H1 (cell line): ENCODE results near the gene MSI2. TPM values are rescaled to one million over a fixed set of nuclear protein-coding genes. Genes with fewer than 3 reads are reported as not detected.
A peak's percentile ranks its signal among the peaks of the same experiment; 100 is the strongest.

Source experiments
- CTCF ChIA-PET: fragments of 300-600 bp; sonication (Branson Sonifier 250); formaldehyde crosslinking; loops from one replicate; lab custom pipeline; 2021; ENCODE audit not compliant: partially characterized antibody; lab: Charles Lee
- POLR2A ChIA-PET: fragments of 300-600 bp; sonication (Branson Sonifier 250); formaldehyde crosslinking; loops from one replicate; lab custom pipeline; 2021; ENCODE audit warnings: inconsistent platforms; ENCODE audit not compliant: partially characterized antibody; lab: Charles Lee
- DNase-seq, 2 experiments: peaks; one replicate each; pipeline versions ENCODE4 v3.0.0 to v3.0.0-alpha.2; 2010 to 2022; ENCODE audit warnings: low spot score in 2 of 2, low read depth in 1 of 2, mixed read lengths in 1 of 2
- FAIRE-seq: peaks from 2 replicates; lab custom pipeline; 2011; peaks lifted over from hg19 to GRCh38; lab: Jason Lieb, UNC
- H2AFZ ChIP-seq: 2 replicates; pipeline ENCODE4 v1.8.1; 2012; ENCODE audit warnings: low read length, inconsistent platforms
- H2AK5ac ChIP-seq: 2 replicates; pipeline ENCODE4 v1.6.1; 2013; ENCODE audit warnings: low read depth, low read length
- H2BK120ac ChIP-seq: replicated peaks from 2 replicates; pipeline ENCODE3; 2013; ENCODE audit warnings: low read depth, low read length, inconsistent platforms
- H2BK12ac ChIP-seq: 2 replicates; pipeline ENCODE4 v1.6.1; 2013; ENCODE audit warnings: low read depth, low read length
- H2BK15ac ChIP-seq: 2 replicates; pipeline ENCODE4 v1.6.1; 2013; ENCODE audit warnings: low read length
- H2BK20ac ChIP-seq: 2 replicates; pipeline ENCODE4 v1.6.1; 2013; ENCODE audit warnings: low read length
- H2BK5ac ChIP-seq: 2 replicates; pipeline ENCODE4 v1.6.1; 2013; ENCODE audit warnings: low read depth, low read length
- H3K14ac ChIP-seq: 2 replicates; pipeline ENCODE4 v1.6.1; 2013; ENCODE audit warnings: inconsistent platforms; ENCODE audit not compliant: insufficient read length
- H3K18ac ChIP-seq: 2 replicates; pipeline ENCODE4 v1.6.1; 2013; ENCODE audit warnings: low read length; ENCODE audit errors: extremely low read depth
- H3K23ac ChIP-seq: 2 replicates; pipeline ENCODE4 v1.6.1; 2013; ENCODE audit warnings: inconsistent platforms; ENCODE audit not compliant: insufficient read length
- H3K23me2 ChIP-seq: 2 replicates; pipeline ENCODE4 v1.6.1; 2013; ENCODE audit warnings: low read depth, low read length
- H3K27ac ChIP-seq: 2 replicates; pipeline ENCODE4 v1.6.1; 2011; ENCODE audit warnings: low read depth, low read length, inconsistent platforms
- H3K27me3 ChIP-seq, 4 experiments: replicated peaks in 1 of 4; 1 replicate in 1 of 4; 2 replicates in 3 of 4; pipeline versions ENCODE4 v1.6.1 to v1.8.1; 2011 to 2013; ENCODE audit warnings: low read length in 3 of 4, mild to moderate bottlenecking in 3 of 4, inconsistent platforms in 2 of 4, mixed read lengths in 2 of 4, moderate library complexity in 1 of 4; ENCODE audit not compliant: control insufficient read depth in 3 of 4, insufficient read depth in 3 of 4; ENCODE audit errors: extremely low read depth in 1 of 4
- H3K36me3 ChIP-seq, 4 experiments: 2 replicates each; pipeline versions ENCODE4 v1.6.1 to v1.8.1; 2011 to 2013; ENCODE audit warnings: mild to moderate bottlenecking in 4 of 4, low read length in 3 of 4, moderate library complexity in 2 of 4, control low read depth in 1 of 4, inconsistent platforms in 1 of 4; ENCODE audit not compliant: insufficient read depth in 4 of 4, control insufficient read depth in 2 of 4
- H3K4ac ChIP-seq: replicated peaks from 2 replicates; pipeline ENCODE3; 2013; ENCODE audit warnings: low read length, low read depth, mixed read lengths, inconsistent platforms; ENCODE audit not compliant: insufficient read length
- H3K4me1 ChIP-seq, 4 experiments: replicated peaks in 1 of 4; 1 replicate in 1 of 4; 2 replicates in 3 of 4; pipeline versions ENCODE4 v1.6.1 to v1.8.1; 2011 to 2013; ENCODE audit warnings: low read length in 3 of 4, inconsistent platforms in 2 of 4, mixed read lengths in 1 of 4; ENCODE audit not compliant: insufficient read depth in 4 of 4, control insufficient read depth in 3 of 4
- H3K4me2 ChIP-seq, 2 experiments: 2 replicates each; pipeline versions ENCODE4 v1.6.1 to v1.8.1; 2011 to 2013; ENCODE audit warnings: low read depth in 2 of 2, low read length in 2 of 2, control low read depth in 1 of 2, inconsistent platforms in 1 of 2, mild to moderate bottlenecking in 1 of 2; ENCODE audit not compliant: insufficient read depth in 1 of 2
- H3K4me3 ChIP-seq, 4 experiments: fragments of 200-600, 300-600 bp in 1 of 4; sonication (generic), shearing (Covaris generic), sonication (Bioruptor Twin) in 1 of 4; 2 replicates each; pipeline versions ENCODE4 v1.5.1 to v1.8.1; 2011 to 2016; ENCODE audit warnings: low read length in 4 of 4, low read depth in 3 of 4, control low read depth in 2 of 4, inconsistent platforms in 2 of 4, mild to moderate bottlenecking in 2 of 4, mixed read lengths in 1 of 4, moderate library complexity in 1 of 4; ENCODE audit not compliant: insufficient read depth in 2 of 4; ENCODE audit errors: extremely low read depth in 1 of 4
- H3K56ac ChIP-seq: replicated peaks from 2 replicates; pipeline ENCODE3; 2013; ENCODE audit warnings: low read depth, mild to moderate bottlenecking, mixed read lengths, low read length, inconsistent platforms; ENCODE audit not compliant: insufficient read length
- H3K79me1 ChIP-seq: 2 replicates; pipeline ENCODE4 v1.6.1; 2013; ENCODE audit warnings: low read depth, low read length, control low read depth
- H3K79me2 ChIP-seq, 2 experiments: 2 replicates each; pipeline versions ENCODE4 v1.6.1 to v1.8.1; 2012 to 2013; ENCODE audit warnings: low read length in 2 of 2, mild to moderate bottlenecking in 2 of 2, inconsistent platforms in 1 of 2; ENCODE audit not compliant: insufficient read depth in 2 of 2, control insufficient read depth in 1 of 2
- H3K9ac ChIP-seq, 4 experiments: replicated peaks in 1 of 4; 1 replicate in 1 of 4; 2 replicates in 3 of 4; pipeline versions ENCODE4 v1.6.1 to v1.8.1; 2011 to 2013; ENCODE audit warnings: low read depth in 3 of 4, low read length in 3 of 4, control low read depth in 2 of 4, mild to moderate bottlenecking in 2 of 4, moderate library complexity in 2 of 4, inconsistent platforms in 1 of 4; ENCODE audit errors: extremely low read depth in 1 of 4
- H3K9me3 ChIP-seq, 2 experiments: 2 replicates each; pipeline versions ENCODE4 v1.6.1 to v1.8.1; 2012 to 2013; ENCODE audit warnings: mild to moderate bottlenecking in 2 of 2, moderate library complexity in 2 of 2, control low read depth in 1 of 2, inconsistent platforms in 1 of 2, low read depth in 1 of 2, low read length in 1 of 2, mixed read lengths in 1 of 2; ENCODE audit not compliant: insufficient read depth in 2 of 2
- H4K20me1 ChIP-seq, 2 experiments: replicated peaks in 1 of 2; 2 replicates each; pipeline versions ENCODE3 to v1.8.1; 2011 to 2013; ENCODE audit warnings: inconsistent platforms in 2 of 2, low read length in 2 of 2, mild to moderate bottlenecking in 1 of 2; ENCODE audit not compliant: insufficient read depth in 2 of 2, control insufficient read depth in 1 of 2
- H4K5ac ChIP-seq: 2 replicates; pipeline ENCODE4 v1.6.1; 2013; ENCODE audit warnings: low read length, low read depth, mixed read lengths, inconsistent platforms; ENCODE audit not compliant: insufficient read length
- H4K8ac ChIP-seq: 2 replicates; pipeline ENCODE4 v1.8.0; 2013; ENCODE audit warnings: mild to moderate bottlenecking, moderate library complexity, low read length, inconsistent platforms; ENCODE audit not compliant: insufficient read depth; ENCODE audit errors: extremely low read depth
- H4K91ac ChIP-seq: replicated peaks from 2 replicates; pipeline ENCODE3; 2013; ENCODE audit warnings: low read length, mixed read lengths, inconsistent platforms; ENCODE audit not compliant: insufficient read length
- CBX8 ChIP-seq: fragments of 300-800, 300-1000 bp; sonication (generic); IDR thresholded peaks from 2 replicates; pipeline ENCODE4 v1.7.1; 2016; ENCODE audit warnings: low read depth, low read length, borderline replicate concordance
- CHD1 ChIP-seq: IDR thresholded peaks from 2 replicates; pipeline ENCODE4 v1.6.1; 2012; ENCODE audit warnings: low read depth, low read length, improper control_type of control experiment
- HDAC2 ChIP-seq, 2 experiments: fragments of 300-600 bp in 1 of 2; sonication (generic) in 1 of 2; IDR thresholded peaks; 2 replicates each; pipeline ENCODE4 v1.6.1; 2011 to 2012; ENCODE audit warnings: low read depth in 2 of 2, low read length in 2 of 2, mild to moderate bottlenecking in 2 of 2, moderate library complexity in 2 of 2, borderline replicate concordance in 1 of 2, inconsistent platforms in 1 of 2
- POLR2A ChIP-seq, 2 experiments: IDR thresholded peaks; 1 replicate in 1 of 2; 2 replicates in 1 of 2; pipeline ENCODE4 v1.6.1; 2011; ENCODE audit warnings: low read depth in 2 of 2, low read length in 2 of 2, mild to moderate bottlenecking in 2 of 2; ENCODE audit errors: control extremely low read depth in 1 of 2
- RNF2 ChIP-seq: fragments of 200-900, 300-1000 bp; sonication (generic); IDR thresholded peaks from 2 replicates; pipeline ENCODE4 v1.7.1; 2016; ENCODE audit warnings: borderline replicate concordance, low read depth, mild to moderate bottlenecking, antibody characterized with exemption, low read length; ENCODE audit not compliant: poor library complexity, severe bottlenecking; ENCODE audit errors: missing control alignments
- SAP30 ChIP-seq: fragments of 300-600 bp; sonication (generic); IDR thresholded peaks from 2 replicates; pipeline ENCODE4 v1.7.1; 2012; ENCODE audit warnings: low read length, moderate library complexity, mild to moderate bottlenecking, inconsistent platforms; ENCODE audit not compliant: insufficient read depth, insufficient replicate concordance
- SIN3A ChIP-seq, 2 experiments: IDR thresholded peaks in 1 of 2; conservative IDR thresholded peaks in 1 of 2; 2 replicates each; pipeline ENCODE4 v1.6.1; 2011 to 2012; ENCODE audit warnings: low read length in 2 of 2, improper control_type of control experiment in 1 of 2, low read depth in 1 of 2, mild to moderate bottlenecking in 1 of 2
- SIRT6 ChIP-seq: IDR thresholded peaks from one replicate; pipeline ENCODE4 v1.7.1; 2012; ENCODE audit warnings: low read length, inconsistent platforms
- SIX5 ChIP-seq: IDR thresholded peaks from 2 replicates; pipeline ENCODE4 v1.6.1; 2011; ENCODE audit warnings: mild to moderate bottlenecking, low read depth, low read length
- SP1 ChIP-seq: IDR thresholded peaks from 2 replicates; pipeline ENCODE4 v1.6.1; 2011; ENCODE audit warnings: low read depth, low read length
- SUZ12 ChIP-seq: fragments of 200-600 bp; sonication (generic); IDR thresholded peaks from 2 replicates; pipeline ENCODE4 v1.6.1; 2012; ENCODE audit warnings: mild to moderate bottlenecking, inconsistent platforms, low read length, moderate library complexity, mixed read lengths
- WGBS, 2 experiments: shearing (Covaris generic) in 1 of 2; methylation state at CpG; one replicate each; pipeline versions ENCODE4 v1.1.6 to v1.1.7; 2013 to 2015; ENCODE audit warnings: low lambda C conversion rate in 2 of 2, mixed read lengths in 2 of 2, inconsistent platforms in 1 of 2, low coverage in 1 of 2, missing lambda C conversion rate in 1 of 2; ENCODE audit not compliant: insufficient replicate concordance in 2 of 2, insufficient coverage in 1 of 2, insufficient read length in 1 of 2; ENCODE audit errors: extremely low coverage in 1 of 2, missing lambda C conversion rate in 1 of 2; 5-methylcytosine and 5-hydroxymethylcytosine counted together
- polyA plus RNA-seq, 7 experiments: library from polyadenylated mRNA; depleted of rRNA in 3 of 7; stranded (reverse) in 5 of 7; unstranded in 2 of 7; fragments of >200 nt in 5 of 7; fragments of 200-250 nt in 2 of 7; gene quantifications; 1 replicate in 5 of 7; 2 replicates in 1 of 7; 4 replicates in 1 of 7; pipeline versions ENCODE4 v1.2.1 to v1.2.3, GENCODE V29; 2011 to 2013; ENCODE audit warnings: missing spikeins in 2 of 7, mixed read lengths in 2 of 7
- total RNA-seq: library from RNA; stranded (reverse); fragmentation: NEBNext Ultra II Directional; extraction: Animal tissue kit (Norgen Biotek cat#: 25700); gene quantifications from 2 replicates; pipeline ENCODE4 v1.2.1, GENCODE V29; 2021

MSI2 gene
- total and polyA plus RNA-seq, 2 of the 8 experiments (the other 6 are each of a cell fraction or from before 2014, with no cell fraction given) = 36.7 to 80.6 TPM

DNA sequence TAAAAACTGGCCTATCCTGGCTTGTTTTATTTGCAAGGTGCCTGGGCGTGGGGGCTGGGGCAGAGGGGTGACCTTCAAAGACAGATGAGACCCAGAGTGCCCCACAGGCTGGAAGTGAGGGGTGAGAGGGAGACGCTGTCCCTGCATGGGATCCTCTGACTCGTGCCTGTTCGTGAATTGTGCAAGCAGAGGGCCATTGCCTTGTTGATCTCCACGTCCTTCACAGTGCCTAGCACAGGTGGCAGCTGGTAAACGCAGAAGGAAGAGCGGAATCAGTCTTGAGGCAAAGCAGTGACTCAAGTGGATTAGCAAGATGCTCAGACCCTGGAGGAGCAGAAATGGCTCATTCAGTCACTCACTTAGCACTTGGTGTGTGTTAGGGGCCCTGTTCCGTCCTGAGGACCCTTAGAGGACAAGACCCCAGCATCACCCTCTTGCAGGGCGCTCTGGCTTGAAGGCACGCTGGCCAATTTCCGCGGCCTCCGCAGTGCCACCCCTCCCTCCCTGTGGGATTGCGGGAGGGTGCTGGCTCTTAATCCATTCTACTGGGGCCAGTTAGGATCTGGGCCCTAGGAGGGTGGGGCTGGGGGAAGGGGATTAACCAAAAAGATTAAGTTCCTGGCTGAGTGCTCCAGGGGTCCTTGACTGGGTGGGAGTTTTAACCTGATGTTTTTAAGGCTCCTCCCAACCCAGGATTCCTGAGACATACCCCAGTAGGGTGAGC, 337.6 kb downstream of the MSI2 start:
- Histone ChIP-seq H2AFZ (no peak overlapping the region), H4K8ac (no peak overlapping the region), H3K27ac (no peak overlapping the region), H3K4me3 (no peak overlapping the region), H3K79me1 (no peaks in the 10 kb centered on the region), H4K5ac (no peak overlapping the region), H3K4me2 (no peak overlapping the region), H3K23me2 (no peaks in the 10 kb centered on the region), H4K20me1 (peaks cover 2 to 4% of the 10 kb centered on the region in 2 experiments), H3K4me1 (peaks cover 0 to 3% (median 1%) of the 10 kb centered on the region in 4 experiments; a peak in 1 of 7 replicates), H3K9me3 (no peaks in the 10 kb centered on the region), H2BK5ac (0 out of 2 replicates have a peak overlapping the region, but pooled peaks have one; percentile 15), H3K9ac (no peak overlapping the region), H3K27me3 (no peaks in the 10 kb centered on the region), H3K56ac (no peak overlapping the region), H3K79me2 (no peaks in the 10 kb centered on the region), H4K91ac (no peak overlapping the region), H3K18ac (peak overlapping the region; percentile 24; the same call in 1 of the 2 replicates), H2BK20ac (no peak overlapping the region), H2BK12ac (no peak overlapping the region), H2BK120ac (no peak overlapping the region), H2BK15ac (0 out of 2 replicates have a peak overlapping the region, but pooled peaks have one; percentile 36), H3K4ac (no peak overlapping the region), H2AK5ac (0 out of 2 replicates have a peak overlapping the region, but pooled peaks have one; percentile 7), H3K14ac (no peak overlapping the region), H3K36me3 (no peaks in the 10 kb centered on the region), H3K23ac (no peak overlapping the region)
- WGBS, 2 experiments = 90% methylated on average over 14 of the region's 14 CpGs; no CpG with 5 or more reads in 1 of the 2 experiments
- FAIRE-seq (no peak), DNase-seq (no peak)
- ChIA-PET CTCF (interaction anchor here (0.6 to 2.5 kb wide), 14 partner anchors 10 to 219 kb away, joined by 3 to 15 read pairs (median 4); no protein-coding TSS in a partner anchor), POLR2A (no interaction called here)
- TF ChIP-seq SIN3A (conservative IDR thresholded peaks at IDR 0.05 in 1 of 2, IDR thresholded peaks at IDR 0.05 in 1 of 2; ENCODE audit: low read depth in 1 of 2, low read length in 2 of 2) = no peak
- TF ChIP-seq SAP30 = no peak
- no peak for TF ChIP-seq HDAC2 (IDR thresholded peaks at IDR 0.05; ENCODE audit: borderline replicate concordance in 1 of 2, low read depth in 2 of 2, low read length in 2 of 2)
- TF ChIP-seq SUZ12 = no peak
- TF ChIP-seq CBX8 = no peak
- TF ChIP-seq SP1 = no peak
- TF ChIP-seq SIX5 = no peak
- no peak for TF ChIP-seq CHD1
- TF ChIP-seq POLR2A (IDR thresholded peaks at IDR 0.05; ENCODE audit: control extremely low read depth in 1 of 2, low read depth in 2 of 2, low read length in 2 of 2) = no peak
- no peak for TF ChIP-seq SIRT6
- TF ChIP-seq RNF2 = no peak
